ENCODE measurements around the gene SLC35E1.

The SLC35E1 gene

DNA sequence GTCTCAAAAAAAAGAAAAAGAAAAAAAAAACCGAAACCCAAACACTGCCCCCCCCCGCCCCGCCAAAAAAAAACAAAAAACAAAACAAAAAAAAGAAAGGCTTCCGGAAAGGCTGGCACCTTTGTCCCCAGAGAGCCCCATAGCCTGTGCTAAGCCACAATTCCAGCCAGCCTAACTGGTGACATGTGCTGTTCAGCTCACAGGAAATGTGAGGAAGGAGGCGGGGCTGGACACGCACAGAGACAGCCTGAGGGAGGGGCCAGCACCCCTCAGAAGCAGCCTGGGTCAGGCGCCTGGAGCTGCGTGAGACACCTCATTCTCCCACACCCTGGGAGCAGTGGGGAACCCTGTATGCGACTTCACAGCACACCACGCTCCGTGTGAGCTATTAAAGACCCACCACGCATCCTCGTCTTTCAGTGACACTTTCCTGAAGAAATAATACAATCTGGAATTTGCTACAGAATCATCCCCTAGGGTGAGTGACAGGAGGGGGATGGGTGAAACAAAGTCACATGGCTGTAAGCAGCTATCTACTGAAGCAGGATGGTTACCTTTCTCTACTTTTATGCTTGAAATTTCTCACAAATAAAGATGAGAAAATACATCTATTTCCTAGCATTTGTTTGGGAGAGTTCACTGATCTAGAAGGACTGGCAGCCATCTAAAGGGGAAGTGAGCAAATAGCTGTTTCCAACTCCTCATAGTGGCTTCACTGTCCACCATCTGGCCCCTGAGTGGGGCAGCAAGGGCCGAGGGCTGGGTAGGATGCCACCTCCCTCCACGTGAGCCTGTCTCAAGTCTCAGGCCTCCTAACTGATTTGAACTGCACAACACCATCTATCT, 12.3 kb upstream of the SLC35E1 start:
- peak overlapping the region in 20 of 21 experiments; percentile 32 to 95 (median 75) for H3K27ac ChIP-seq
- peak overlapping the region; percentile 0 to 27 (median 15) for H3K4me3 ChIP-seq

DNA sequence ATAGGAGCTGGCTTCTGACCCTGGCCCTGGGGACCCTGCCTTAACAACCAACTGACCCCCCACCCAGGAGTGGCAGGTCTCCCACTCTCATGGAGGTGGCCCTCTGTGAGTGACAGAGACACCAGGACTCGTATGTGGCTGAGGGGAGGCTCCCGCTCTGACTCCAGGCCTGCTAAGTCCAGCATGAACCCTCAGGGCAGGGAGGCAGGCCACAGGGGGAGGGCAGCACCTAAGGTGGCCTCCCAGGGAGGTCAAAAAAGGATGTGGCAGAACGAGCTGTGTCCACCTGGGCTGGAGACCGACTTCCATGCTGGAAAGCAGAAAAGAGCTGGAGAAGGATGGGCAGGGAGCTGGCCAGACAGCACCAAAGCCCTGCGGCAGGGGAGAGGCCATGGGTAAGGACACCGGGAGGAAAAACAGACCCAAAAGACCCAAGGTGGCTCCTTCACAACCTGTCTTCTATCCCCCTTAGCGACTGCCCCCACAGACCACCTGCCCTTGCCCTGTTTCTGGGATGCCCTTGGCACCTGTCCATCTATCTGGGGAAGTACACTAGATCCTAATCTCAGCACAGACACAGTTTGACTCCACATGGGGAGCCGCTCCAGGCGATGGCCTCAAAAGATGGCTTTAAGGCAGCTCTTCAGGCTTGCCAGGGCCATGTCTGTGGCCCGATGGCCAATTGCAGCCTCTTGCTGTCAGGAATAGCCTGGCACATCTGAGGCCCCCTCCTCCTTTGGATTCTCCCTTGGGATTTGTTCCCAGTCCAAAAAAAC, 10.5 kb upstream of the SLC35E1 start:
- peak overlapping the region in 12 of 21 experiments; percentile 16 to 93 (median 60) for H3K27ac ChIP-seq
- no peak overlapping the region for H3K4me3 ChIP-seq

DNA sequence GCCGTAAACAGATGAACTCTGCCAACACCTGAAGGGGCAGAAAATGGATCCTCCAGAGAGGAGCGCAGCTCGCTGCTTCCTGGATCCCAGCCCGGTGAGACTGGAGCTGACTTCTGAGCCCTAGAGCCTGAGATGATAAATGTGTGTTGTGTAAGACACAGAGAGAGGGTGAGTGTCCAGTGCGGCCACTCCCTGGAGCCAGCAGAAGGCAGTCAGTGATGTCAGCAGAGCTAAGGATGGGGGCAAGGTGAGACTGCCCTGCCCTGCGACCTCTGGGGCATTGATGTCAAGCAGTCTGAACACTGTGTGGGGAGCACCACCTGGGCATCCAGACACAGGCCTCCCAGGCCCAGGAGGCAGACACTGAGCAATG, 9.7 kb upstream of the SLC35E1 start:
- peak overlapping the region in 11 of 21 experiments; percentile 4 to 80 (median 22) for H3K27ac ChIP-seq
- H3K4me3 ChIP-seq: no peak overlapping the region

DNA sequence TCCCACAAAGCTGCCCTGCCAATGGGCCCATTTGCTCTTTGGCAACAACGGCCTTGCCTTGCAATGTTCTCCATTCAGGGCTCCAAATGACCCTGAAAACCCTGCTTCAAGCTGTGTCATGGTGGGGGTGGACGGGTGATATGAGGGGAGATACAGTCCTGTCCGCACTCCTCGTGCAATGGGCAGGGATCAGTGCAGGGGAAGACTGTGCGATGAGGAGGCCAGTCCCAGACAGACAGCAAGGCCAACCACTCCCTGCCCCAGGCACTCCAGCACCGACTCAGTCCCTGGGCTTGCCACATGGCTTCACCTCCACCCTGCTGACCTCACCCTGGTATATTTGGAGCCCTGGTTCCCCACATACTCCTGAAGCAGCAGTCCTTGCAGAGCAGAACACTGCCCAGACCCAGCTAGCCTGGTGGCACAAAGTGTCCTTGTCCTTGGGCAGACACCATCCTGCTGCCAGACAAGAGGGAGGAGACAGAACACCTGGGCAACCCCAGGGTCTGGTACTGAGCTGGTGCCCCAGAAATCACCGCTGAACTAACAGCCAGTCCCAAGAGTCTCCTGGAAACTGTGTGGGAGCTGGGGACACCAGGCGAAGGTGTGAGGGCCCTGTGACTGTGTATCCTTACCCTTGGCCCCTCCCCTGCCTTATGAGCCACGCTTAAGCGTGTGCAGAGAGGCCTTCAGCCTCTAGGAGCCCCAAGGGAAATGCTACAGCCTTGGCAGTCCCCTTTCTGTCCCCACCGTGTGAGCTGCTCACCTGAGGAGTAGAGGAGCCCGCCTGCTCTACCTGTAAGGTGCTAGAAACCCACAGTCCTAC, 9.1 kb upstream of the SLC35E1 start:
- Histone ChIP-seq H3K27ac (peak overlapping the region in 14 of 21 experiments; percentile 4 to 80 (median 24)), H3K4me3 (no peak overlapping the region)

- peak overlapping the region in 3 of 21 experiments; percentile 7 to 20 (median 15) for H3K27ac ChIP-seq
- no peak overlapping the region for H3K4me3 ChIP-seq
Measured at GRCh38 chr19:16579381-16579780, 7.2 kb upstream of the SLC35E1 start.

GRCh38 chr19:16577531-16577985, 5.3 kb upstream of the SLC35E1 start:
- H3K27ac ChIP-seq: no peak overlapping the region

GRCh38 chr19:16576690-16577530, 4.7 kb upstream of the SLC35E1 start:
- no peak overlapping the region for H3K27ac ChIP-seq
- H3K4me3 ChIP-seq: no peak overlapping the region

More at GRCh38 chr19:16577531-16577985, 5.3 kb upstream of the SLC35E1 start:
- no peak overlapping the region for H3K4me3 ChIP-seq

- Histone ChIP-seq H3K4me3 (no peak overlapping the region), H3K27ac (no peak overlapping the region)
Measured at GRCh38 chr19:16575861-16576689, 3.9 kb upstream of the SLC35E1 start.

GRCh38 chr19:16575282-16575681, 3.1 kb upstream of the SLC35E1 start:
- no peak overlapping the region for H3K27ac ChIP-seq
- no peak overlapping the region for H3K4me3 ChIP-seq

GRCh38 chr19:16573925-16574324, 1.7 kb upstream of the SLC35E1 start:
- H3K4me3 ChIP-seq: peak overlapping the region in 1 of 7 experiments; percentile 97
- peak overlapping the region in 1 of 21 experiments; percentile 95 for H3K27ac ChIP-seq

GRCh38 chr19:16573296-16573695, 1.1 kb upstream of the SLC35E1 start:
- Histone ChIP-seq H3K4me3 (peak overlapping the region; percentile 67 to 97 (median 88)), H3K27ac (peak overlapping the region in 16 of 21 experiments; percentile 60 to 95 (median 91))

DNA sequence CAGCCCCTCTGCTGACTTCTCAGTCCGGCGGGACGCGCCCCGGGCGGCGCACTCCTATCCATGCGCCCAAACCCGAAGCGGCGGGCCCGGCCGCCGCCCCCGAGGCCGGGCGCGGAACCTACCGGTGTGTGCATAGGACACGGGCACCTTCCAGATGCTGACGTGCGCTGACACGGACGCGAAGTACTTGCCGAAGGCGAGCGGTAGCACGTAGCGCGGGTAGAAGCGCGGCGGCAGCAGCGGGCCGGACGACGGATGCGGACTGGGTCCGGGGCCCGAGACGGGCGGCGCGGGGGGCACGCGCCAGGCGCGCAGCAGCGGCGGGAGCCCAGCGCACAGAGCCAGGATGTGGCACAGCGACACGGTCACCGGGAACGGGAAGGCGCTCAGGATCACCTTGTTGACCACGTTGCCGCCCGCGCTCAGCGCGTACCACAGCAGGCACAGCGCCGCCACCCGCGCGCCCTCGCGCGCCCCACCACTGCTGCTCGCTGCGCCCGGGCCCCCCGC, 338 bp downstream of the SLC35E1 start:
- peak overlapping the region; percentile 68 to 93 (median 84) for H3K27ac ChIP-seq
- peak overlapping the region; percentile 67 to 97 (median 89) for H3K4me3 ChIP-seq

GRCh38 chr19:16571283-16571682, 932 bp downstream of the SLC35E1 start:
- Histone ChIP-seq H3K4me3 (peak overlapping the region; percentile 67 to 97 (median 89)), H3K27ac (peak overlapping the region; percentile 68 to 93 (median 84))

DNA sequence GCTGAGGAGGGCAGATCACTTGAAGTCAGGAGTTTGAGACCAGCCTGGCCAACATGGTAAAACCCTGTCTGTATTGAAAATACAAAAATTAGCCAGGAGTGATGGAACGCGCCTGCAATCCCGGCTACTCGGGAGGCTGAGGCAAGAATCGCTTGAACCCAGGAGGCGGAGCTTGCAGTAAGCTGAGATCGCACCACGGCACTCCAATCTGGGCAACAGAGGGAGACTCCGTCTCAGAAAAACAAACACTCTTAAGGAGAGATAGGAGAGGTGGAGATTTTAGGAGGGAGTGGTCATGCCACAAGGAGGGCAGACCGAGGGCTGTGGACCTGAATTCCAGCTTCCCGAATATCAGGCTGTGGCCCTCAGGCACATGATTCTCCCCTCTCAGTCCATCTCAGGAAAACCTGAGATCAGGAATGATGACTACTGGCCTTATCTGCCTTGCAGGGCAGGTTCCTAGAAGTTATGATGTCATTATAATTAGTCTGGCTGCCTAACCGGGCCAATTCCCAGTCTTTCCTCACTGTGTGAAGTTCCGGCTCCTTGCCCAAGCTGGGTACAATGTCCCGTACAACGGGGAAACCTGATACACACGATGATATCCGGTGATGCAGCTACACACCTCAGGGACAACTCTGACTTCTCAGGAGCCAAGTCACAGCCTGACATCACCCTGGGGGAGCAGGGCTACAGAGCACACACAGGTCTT, 2.5 kb downstream of the SLC35E1 start:
- peak overlapping the region in 6 of 21 experiments; percentile 9 to 57 (median 21) for H3K27ac ChIP-seq
- no peak overlapping the region for H3K4me3 ChIP-seq

DNA sequence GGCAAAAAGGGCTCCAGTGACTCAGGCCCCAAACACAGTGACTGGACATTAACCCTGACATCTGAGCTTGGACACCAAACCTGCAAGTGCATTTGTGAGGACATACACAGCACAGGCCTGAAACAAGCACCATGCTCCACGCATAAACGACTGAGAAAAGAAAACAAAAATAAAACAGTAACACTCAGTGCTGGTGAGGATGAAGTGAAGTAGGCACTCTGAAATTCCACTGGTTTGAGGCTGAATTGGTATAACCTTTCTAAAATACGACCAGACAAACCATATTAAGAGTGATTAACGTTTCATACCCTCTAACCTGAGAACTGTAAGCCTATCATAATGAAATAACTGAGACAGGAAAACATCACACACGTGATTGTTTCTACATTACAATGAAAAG, 5.5 kb downstream of the SLC35E1 start:
- peak overlapping the region in 10 of 21 experiments; percentile 24 to 85 (median 60) for H3K27ac ChIP-seq
- no peak overlapping the region for H3K4me3 ChIP-seq

- Histone ChIP-seq H3K4me3 (no peak overlapping the region), H3K27ac (peak overlapping the region in 14 of 21 experiments; percentile 21 to 85 (median 43))
Measured at GRCh38 chr19:16566161-16566560, 6.1 kb downstream of the SLC35E1 start.

GRCh38 chr19:16564842-16565241, 7.4 kb downstream of the SLC35E1 start:
- no peak overlapping the region for H3K4me3 ChIP-seq
- H3K27ac ChIP-seq: no peak overlapping the region
